SK-N-SH treated with all-trans-retinoic acid at 6 μM for 48 hours (cell line): ENCODE results near the gene TANGO6.

Source experiments
- ATAC-seq: fragments of 200-7000 bp; cut with Tn5 transposase; 3 replicates; pipeline ENCODE4 v1.9.1; 2020; ENCODE audit warnings: mild to moderate bottlenecking, moderate library complexity
- ARNTL ChIP-seq: fragments of 450-650 bp; formaldehyde crosslinking; IDR thresholded peaks from 2 replicates; pipeline ENCODE4 v1.5.0; 2020; ENCODE audit warnings: low read depth, mild to moderate bottlenecking, moderate library complexity, borderline replicate concordance
- BACH2 ChIP-seq: fragments of 250-450 bp; sonication (Bioruptor Pico); IDR thresholded peaks from 2 replicates; pipeline ENCODE4 v1.9.0; 2021; ENCODE audit warnings: mild to moderate bottlenecking, borderline replicate concordance
- CSDC2 ChIP-seq: fragments of 250-450 bp; sonication (Bioruptor Pico); IDR thresholded peaks from 2 replicates; pipeline ENCODE4 v1.5.0; 2020; ENCODE audit warnings: mild to moderate bottlenecking, moderate library complexity
- CSRNP3 ChIP-seq: fragments of 250-450 bp; sonication (Bioruptor Pico); IDR thresholded peaks from 2 replicates; pipeline ENCODE4 v1.5.1; 2021; ENCODE audit warnings: mild to moderate bottlenecking, moderate library complexity
- ESRRG ChIP-seq: fragments of 250-450 bp; sonication (Bioruptor Pico); IDR thresholded peaks from 2 replicates; pipeline ENCODE4 v1.6.1; 2021; ENCODE audit warnings: mild to moderate bottlenecking
- GLIS3 ChIP-seq: fragments of 250-450 bp; sonication (Bioruptor Pico); IDR thresholded peaks from 2 replicates; pipeline ENCODE4 v1.5.0; 2020; ENCODE audit warnings: mild to moderate bottlenecking, moderate library complexity
- ISL1 ChIP-seq: fragments of 250-450 bp; sonication (Bioruptor Pico); IDR thresholded peaks from 2 replicates; pipeline ENCODE4 v2.1.2; 2022; ENCODE audit warnings: mild to moderate bottlenecking, moderate library complexity
- OSR1 ChIP-seq: fragments of 250-450 bp; sonication (Bioruptor Pico); IDR thresholded peaks from 2 replicates; pipeline ENCODE4 v1.8.0; 2022; ENCODE audit warnings: moderate library complexity, mild to moderate bottlenecking, inconsistent platforms
- PATZ1 ChIP-seq: fragments of 250-450 bp; sonication (Bioruptor Pico); IDR thresholded peaks from 2 replicates; pipeline ENCODE4 v1.8.0; 2020; ENCODE audit warnings: mild to moderate bottlenecking, moderate library complexity, borderline replicate concordance
- POU6F1 ChIP-seq: fragments of 250-450 bp; sonication (Bioruptor Pico); IDR thresholded peaks from 2 replicates; pipeline ENCODE4 v1.8.0; 2021; ENCODE audit warnings: low read depth, mild to moderate bottlenecking, moderate library complexity, borderline replicate concordance
- PPARA ChIP-seq: fragments of 250-450 bp; sonication (Bioruptor Pico); IDR thresholded peaks from 2 replicates; pipeline ENCODE4 v1.5.0; 2020; ENCODE audit warnings: mild to moderate bottlenecking, borderline replicate concordance
- SNAI2 ChIP-seq: fragments of 250-450 bp; sonication (Bioruptor Pico); IDR thresholded peaks from 2 replicates; pipeline ENCODE4 v1.5.0; 2020; ENCODE audit warnings: mild to moderate bottlenecking, moderate library complexity
- TOX ChIP-seq: fragments of 250-450 bp; sonication (Bioruptor Pico); IDR thresholded peaks from 2 replicates; pipeline ENCODE4 v1.8.0; 2021; ENCODE audit warnings: mild to moderate bottlenecking, moderate library complexity, borderline replicate concordance
- TSHZ2 ChIP-seq: fragments of 250-450 bp; sonication (Bioruptor Pico); IDR thresholded peaks from 2 replicates; pipeline ENCODE4 v1.5.0; 2020; ENCODE audit warnings: mild to moderate bottlenecking, moderate library complexity
- ZFP3 ChIP-seq: fragments of 250-450 bp; sonication (Bioruptor Pico); IDR thresholded peaks from 2 replicates; pipeline ENCODE4 v1.5.0; 2020; ENCODE audit warnings: mild to moderate bottlenecking, moderate library complexity
- ZFP30 ChIP-seq: fragments of 450-650 bp; formaldehyde crosslinking; IDR thresholded peaks from 2 replicates; pipeline ENCODE4 v1.5.0; 2022; ENCODE audit warnings: mild to moderate bottlenecking, moderate library complexity
- ZNF565 ChIP-seq: fragments of 450-650 bp; formaldehyde crosslinking; conservative IDR thresholded peaks from 2 replicates; pipeline ENCODE4 v1.5.0; 2020; ENCODE audit warnings: low read depth, mild to moderate bottlenecking, moderate library complexity
- ZNF8 ChIP-seq: fragments of 450-650 bp; formaldehyde crosslinking; IDR thresholded peaks from 2 replicates; pipeline ENCODE4 v1.5.0; 2020; ENCODE audit warnings: mild to moderate bottlenecking, moderate library complexity

The TANGO6 gene

GRCh38 chr16:68961778-68962402 is 118.6 kb downstream of the TANGO6 start (continued):
- TF ChIP-seq ARNTL (no peak), POU6F1 (CRISPR knock-in tag) (no peak), CSDC2 (CRISPR knock-in tag) (no peak), GLIS3 (CRISPR knock-in tag) (no peak), ZNF565 (no peak), OSR1 (CRISPR knock-in tag) (no peak), BACH2 (no peak)

- no peak for TF ChIP-seq ESRRG (CRISPR knock-in tag)
- TF ChIP-seq PPARA, result no peak
- TF ChIP-seq ARNTL, result no peak
- no peak for TF ChIP-seq TSHZ2 (CRISPR knock-in tag)
- TF ChIP-seq ZFP30 (CRISPR knock-in tag), result no peak
- no peak for TF ChIP-seq GLIS3 (CRISPR knock-in tag)
- no peak for TF ChIP-seq ISL1 (CRISPR knock-in tag)
- TF ChIP-seq CSRNP3 (CRISPR knock-in tag), result no peak
- no peak for TF ChIP-seq ZNF8
- TF ChIP-seq ZFP3 (CRISPR knock-in tag), result no peak
- TF ChIP-seq CSDC2 (CRISPR knock-in tag), result no peak
- no peak for TF ChIP-seq BACH2
- no peak for TF ChIP-seq SNAI2
- TF ChIP-seq PATZ1, result no peak
- TF ChIP-seq POU6F1 (CRISPR knock-in tag), result no peak
- TF ChIP-seq ZNF565, result no peak
- no peak for ATAC-seq
Measured at GRCh38 chr16:68969338-68969737, 126.0 kb downstream of the TANGO6 start.

GRCh38 chr16:68972013-68972412 is 128.7 kb downstream of the TANGO6 start:
- no peak for ATAC-seq
- TF ChIP-seq CSRNP3 (CRISPR knock-in tag) (no peak), SNAI2 (no peak), ISL1 (CRISPR knock-in tag) (no peak), POU6F1 (CRISPR knock-in tag) (no peak), TOX (CRISPR knock-in tag) (no peak), OSR1 (CRISPR knock-in tag) (no peak), TSHZ2 (CRISPR knock-in tag) (no peak)
